IMR-90 (cell line): ENCODE data around the gene TTI1.

ENCODE experiments used
- BHLHE40 ChIP-seq: fragments of 150-350 bp; IDR thresholded peaks from 2 replicates; pipeline ENCODE4 v1.6.1; 2016; ENCODE audit warnings: mild to moderate bottlenecking, low read depth, low read length
- CEBPB ChIP-seq: IDR thresholded peaks from 2 replicates; pipeline ENCODE4 v1.6.1; 2012; ENCODE audit warnings: low read depth, low read length, improper control_type of control experiment
- ELK1 ChIP-seq: fragments of 150-350 bp; IDR thresholded peaks from 2 replicates; pipeline ENCODE4 v1.6.1; 2016; ENCODE audit warnings: low read depth, mild to moderate bottlenecking, low read length, moderate library complexity, borderline replicate concordance
- MAFK ChIP-seq: IDR thresholded peaks from 2 replicates; pipeline ENCODE4 v1.6.1; 2012; ENCODE audit warnings: low read depth, low read length, improper control_type of control experiment
- MAZ ChIP-seq: IDR thresholded peaks from 2 replicates; pipeline ENCODE4 v1.6.1; 2012; ENCODE audit warnings: low read depth, mild to moderate bottlenecking, low read length, improper control_type of control experiment, moderate library complexity, borderline replicate concordance
- POLR2A ChIP-seq: IDR thresholded peaks from 2 replicates; pipeline ENCODE4 v1.6.1; 2012; ENCODE audit warnings: mild to moderate bottlenecking, low read depth, low read length
- SMC3 ChIP-seq: fragments of 150-350 bp; IDR thresholded peaks from 2 replicates; pipeline ENCODE4 v1.6.1; 2016; ENCODE audit warnings: low read depth, mild to moderate bottlenecking, antibody characterized with exemption, low read length, moderate library complexity
- USF2 ChIP-seq: fragments of 150-350 bp; IDR thresholded peaks from 2 replicates; pipeline ENCODE4 v1.6.1; 2017; ENCODE audit warnings: mild to moderate bottlenecking, antibody characterized with exemption, low read length, low read depth
- TF ChIP-seq, protein P1 (sequence below): conservative IDR thresholded peaks from 2 replicates; pipeline ENCODE4 v1.5.1; 2012; ENCODE audit warnings: mild to moderate bottlenecking, low read depth, low read length, improper control_type of control experiment

GRCh38 chr20:37970856-37971245 is 62.4 kb downstream of the TTI1 start:
- TF ChIP-seq, protein P1, sequence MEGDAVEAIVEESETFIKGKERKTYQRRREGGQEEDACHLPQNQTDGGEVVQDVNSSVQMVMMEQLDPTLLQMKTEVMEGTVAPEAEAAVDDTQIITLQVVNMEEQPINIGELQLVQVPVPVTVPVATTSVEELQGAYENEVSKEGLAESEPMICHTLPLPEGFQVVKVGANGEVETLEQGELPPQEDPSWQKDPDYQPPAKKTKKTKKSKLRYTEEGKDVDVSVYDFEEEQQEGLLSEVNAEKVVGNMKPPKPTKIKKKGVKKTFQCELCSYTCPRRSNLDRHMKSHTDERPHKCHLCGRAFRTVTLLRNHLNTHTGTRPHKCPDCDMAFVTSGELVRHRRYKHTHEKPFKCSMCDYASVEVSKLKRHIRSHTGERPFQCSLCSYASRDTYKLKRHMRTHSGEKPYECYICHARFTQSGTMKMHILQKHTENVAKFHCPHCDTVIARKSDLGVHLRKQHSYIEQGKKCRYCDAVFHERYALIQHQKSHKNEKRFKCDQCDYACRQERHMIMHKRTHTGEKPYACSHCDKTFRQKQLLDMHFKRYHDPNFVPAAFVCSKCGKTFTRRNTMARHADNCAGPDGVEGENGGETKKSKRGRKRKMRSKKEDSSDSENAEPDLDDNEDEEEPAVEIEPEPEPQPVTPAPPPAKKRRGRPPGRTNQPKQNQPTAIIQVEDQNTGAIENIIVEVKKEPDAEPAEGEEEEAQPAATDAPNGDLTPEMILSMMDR, result no peak
- TF ChIP-seq POLR2A, result no peak
- no peak for TF ChIP-seq BHLHE40
- TF ChIP-seq CEBPB, result no peak
- TF ChIP-seq MAFK, result no peak
- TF ChIP-seq MAZ, result no peak
- TF ChIP-seq ELK1, result no peak
- TF ChIP-seq USF2, result no peak
- no peak for TF ChIP-seq SMC3
